HEK293T (cell line): ENCODE measurements around the gene EIPR1.

Experiments used
- BHLHE40 ChIP-seq: fragments of 450-650 bp; IDR thresholded peaks from 2 replicates; pipeline ENCODE4 v1.6.1; 2016; ENCODE audit warnings: mild to moderate bottlenecking, moderate library complexity, borderline replicate concordance
- FOXA1 ChIP-seq: fragments of 450-650 bp; IDR thresholded peaks from 2 replicates; pipeline ENCODE4 v1.6.1; 2016; ENCODE audit warnings: mild to moderate bottlenecking
- SP1 ChIP-seq: fragments of 450-650 bp; IDR thresholded peaks from 2 replicates; pipeline ENCODE4 v1.6.1; 2017

GRCh38 chr2:3170792-3171455, 206.7 kb downstream of the EIPR1 start:
- TF ChIP-seq SP1: no peak
- TF ChIP-seq FOXA1: no peak
- no peak for TF ChIP-seq BHLHE40
